Renal pelvis (tissue), 4 donors: Measurements from ENCODE around the gene RNF13. TPM values are rescaled to one million over a fixed set of nuclear protein-coding genes. Genes with fewer than 3 reads are reported as not detected.
A peak's percentile ranks its signal among the peaks of the same experiment; 100 is the strongest.
"Not testable (repeated sequence)": the region's sequence is repeated elsewhere in the genome, so short reads cannot be mapped to it uniquely, and the experiment has no call there.

ENCODE experiments used
- DNase-seq: peaks from one replicate; pipeline ENCODE4 v3.0.0-alpha.2; 2013
- polyA plus RNA-seq, 3 donors: library from polyadenylated mRNA; unstranded; fragments of 120-200 nt; gene quantifications; one replicate each; pipeline ENCODE4 v1.2.1, GENCODE V29; 2013; ENCODE audit not compliant: insufficient read length in 3 of 3

RNF13 gene
- polyA plus RNA-seq, 3 donors = 79.1 to 91.5 (median 80.4) TPM

DNA sequence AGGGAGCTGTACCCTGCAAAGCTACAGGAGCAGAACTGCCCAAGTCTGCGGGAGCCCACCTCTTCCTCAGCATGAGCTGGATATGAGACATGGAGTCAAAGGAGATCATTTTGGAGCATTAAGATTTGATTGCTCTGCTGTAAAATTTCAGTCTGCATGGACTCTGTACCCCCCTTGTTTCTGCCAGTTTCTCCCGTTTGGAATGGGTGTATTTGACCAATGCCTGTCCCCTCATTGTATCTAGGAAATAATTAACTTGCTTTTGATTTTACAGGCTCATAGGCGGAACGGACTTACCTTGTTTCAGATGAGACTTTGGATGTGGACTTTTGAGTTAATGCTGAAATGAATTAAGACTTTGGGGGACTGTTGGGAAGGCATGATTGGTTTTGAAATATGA is 18.3 kb downstream of the RNF13 start:
- DNase-seq = no peak

DNA sequence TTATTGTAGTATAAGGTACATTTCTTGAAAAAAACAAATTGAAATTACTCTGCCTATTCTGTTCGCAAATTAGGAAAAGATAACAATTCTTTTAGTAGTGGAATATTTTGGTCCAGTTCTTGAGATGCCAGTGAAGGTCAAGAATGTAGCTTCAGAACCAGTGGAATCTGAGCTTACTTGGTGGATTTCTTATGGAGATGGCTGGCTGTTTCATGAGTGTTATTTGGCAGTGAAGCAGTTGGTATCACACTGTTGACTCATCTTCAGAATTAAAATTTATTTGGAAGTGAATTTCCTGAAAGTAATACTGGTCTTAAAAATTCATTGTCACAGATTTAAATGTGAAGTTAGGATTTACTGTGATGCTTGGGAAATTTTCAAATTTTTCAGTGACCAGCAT is 19.1 kb downstream of the RNF13 start:
- DNase-seq = no peak

DNA sequence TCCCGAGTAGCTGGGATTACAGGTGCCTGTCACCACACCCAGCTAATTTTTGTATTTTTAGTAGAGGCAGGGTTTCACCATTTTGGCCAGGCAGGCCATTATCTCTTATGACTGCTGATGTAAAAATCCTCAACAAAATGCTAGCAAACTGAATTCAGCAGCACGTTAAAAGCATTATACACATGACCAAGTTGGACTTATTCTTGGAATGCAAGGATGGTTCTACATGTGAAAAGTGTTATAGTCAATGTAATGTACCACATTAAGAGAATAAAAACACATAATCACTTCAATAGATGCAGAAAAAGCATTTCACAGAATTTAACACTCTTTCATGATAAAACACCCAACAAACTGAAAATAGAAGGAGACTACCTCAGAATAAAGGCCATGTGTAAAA is 20.2 kb downstream of the RNF13 start:
- no peak for DNase-seq

DNA sequence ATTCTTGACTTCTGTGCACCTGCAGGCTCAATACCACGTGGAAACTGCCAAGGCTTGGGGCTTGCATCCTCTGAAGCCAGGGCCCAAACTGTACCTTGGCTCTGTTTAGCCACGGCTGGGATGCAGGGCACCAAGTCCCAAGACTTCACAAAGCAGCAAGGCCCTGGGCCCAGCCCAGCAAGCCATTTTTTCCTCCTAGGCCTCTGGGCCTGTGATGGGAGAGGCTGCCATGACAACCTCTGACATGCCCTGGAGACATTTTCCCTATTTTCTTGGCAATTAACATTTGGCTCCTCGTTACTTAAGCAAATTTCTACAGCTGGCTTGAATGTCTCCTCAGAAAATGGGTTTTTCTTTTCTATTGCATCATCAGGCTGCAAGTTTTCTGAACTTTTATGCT is 25.5 kb downstream of the RNF13 start:
- DNase-seq = not testable (repeated sequence)

DNA sequence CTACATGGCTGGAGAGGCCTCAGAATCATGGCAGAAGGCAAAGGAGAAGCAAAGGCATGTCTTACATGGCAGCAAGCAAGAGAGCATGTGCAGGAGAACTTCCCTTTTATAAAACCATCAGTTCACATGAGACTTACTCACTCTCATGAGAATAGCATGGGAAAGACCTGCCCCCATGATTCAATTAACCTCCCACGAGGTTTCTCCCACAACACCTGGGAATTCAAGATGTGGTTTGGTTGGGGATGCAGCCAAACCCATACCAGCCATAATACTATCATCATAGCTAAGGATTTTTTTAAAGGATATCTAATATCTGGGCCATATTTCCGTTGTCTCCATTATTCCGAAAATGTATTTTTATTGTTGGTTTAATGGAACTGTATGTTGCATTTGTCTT is 26.5 kb downstream of the RNF13 start:
- not testable (repeated sequence) for DNase-seq

DNA sequence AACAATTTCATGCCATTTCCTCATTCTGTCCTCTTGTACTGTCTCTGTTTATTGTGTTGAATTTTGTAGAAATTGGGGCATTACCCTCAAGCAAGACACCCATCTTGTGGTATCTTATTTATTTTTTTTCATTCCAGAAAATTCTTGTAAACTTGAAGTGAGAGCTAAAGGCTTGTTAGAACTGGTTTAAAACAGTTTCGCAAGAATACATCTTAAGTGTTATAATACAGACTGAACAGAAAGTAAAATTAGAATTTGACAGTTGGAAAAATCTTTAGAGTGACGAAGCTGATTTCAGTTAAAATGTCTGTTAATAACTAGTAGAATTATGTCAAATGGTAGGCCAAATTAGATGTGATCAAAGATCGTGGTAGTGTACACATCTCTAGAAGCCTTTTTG is 26.9 kb downstream of the RNF13 start:
- DNase-seq = no peak

DNA sequence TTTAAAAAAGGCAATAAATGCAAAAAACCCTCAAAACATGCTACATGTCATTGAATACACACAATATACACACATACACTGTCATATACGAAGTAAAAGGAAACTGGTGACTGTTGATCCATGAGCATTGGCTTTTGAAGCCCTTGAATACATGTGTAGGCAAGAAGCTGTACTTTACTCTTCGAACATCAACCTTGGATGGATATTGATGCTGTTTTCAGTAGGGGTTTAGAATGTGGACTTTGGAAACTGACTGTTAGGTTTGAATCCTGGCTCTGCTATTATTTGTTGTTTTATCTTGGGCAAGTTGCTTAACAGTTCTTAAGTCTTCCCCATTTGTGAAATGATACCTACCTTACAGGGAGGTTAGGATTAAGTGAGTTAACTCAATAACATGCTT is 30.5 kb downstream of the RNF13 start:
- no peak for DNase-seq

DNA sequence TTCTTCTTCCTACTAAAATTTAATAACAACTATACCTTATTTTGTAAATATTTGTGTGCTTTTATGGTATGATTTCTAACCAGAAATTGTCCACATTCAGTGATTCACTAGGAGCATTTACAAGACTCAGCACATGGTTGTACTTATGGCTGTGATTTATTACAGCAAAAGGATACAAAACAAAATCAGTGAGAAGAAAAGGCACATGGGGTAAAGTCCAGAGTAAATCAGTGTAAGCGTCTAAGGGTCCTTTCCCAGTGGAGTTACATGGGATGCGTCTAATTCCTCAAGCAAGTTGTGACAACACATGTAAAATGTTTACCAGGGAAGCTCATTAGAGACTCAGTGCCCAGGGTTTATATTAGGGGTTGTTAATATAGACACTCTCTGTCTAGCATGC is 31.1 kb downstream of the RNF13 start:
- DNase-seq = no peak

DNA sequence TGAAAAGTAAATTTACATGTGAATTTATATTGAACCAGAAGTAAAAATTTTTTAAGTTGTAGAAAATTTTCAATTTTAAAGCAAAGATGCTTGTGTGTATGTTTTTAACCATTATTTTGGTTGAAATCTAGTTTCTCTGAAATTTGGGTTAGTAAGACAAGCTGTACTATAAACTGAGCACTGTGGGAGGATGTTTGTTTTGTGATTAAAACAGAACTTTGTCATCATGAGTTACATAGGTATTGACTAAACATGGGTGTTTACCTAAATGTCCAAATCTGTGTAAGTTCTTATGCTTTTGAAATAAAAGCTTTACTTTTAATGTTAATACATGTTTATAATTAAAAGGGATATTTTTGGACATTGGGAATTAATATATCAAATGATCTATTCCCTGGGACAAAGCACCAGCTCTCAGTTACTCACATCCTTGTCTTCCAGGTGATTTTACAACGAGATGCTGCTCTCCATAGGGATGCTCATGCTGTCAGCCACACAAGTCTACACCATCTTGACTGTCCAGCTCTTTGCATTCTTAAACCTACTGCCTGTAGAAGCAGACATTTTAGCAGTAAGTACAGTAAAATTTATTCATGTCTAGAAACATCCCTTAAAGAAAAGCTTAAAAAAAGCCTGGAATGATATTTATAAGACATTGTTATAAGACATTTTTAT is 32.7 kb downstream of the RNF13 start:
- DNase-seq = no peak

DNA sequence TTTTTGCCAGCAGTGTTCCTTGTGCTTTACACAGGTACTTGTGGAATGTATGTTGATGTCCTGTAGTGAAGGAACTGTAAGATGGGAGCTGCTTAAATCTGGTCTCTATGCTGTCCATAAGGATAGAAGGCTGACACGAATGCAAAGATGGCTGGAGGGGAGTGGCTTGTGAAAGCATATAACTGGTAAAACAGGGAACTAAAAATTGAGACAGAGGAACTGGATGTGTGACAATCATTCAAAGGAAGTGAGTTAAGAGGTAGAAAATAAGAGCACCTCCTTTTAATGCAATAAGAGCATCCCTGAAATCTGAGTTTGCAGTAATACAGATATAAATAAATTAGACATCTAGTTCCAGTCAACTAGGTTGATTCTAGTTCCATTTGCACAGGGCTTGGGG is 35.2 kb downstream of the RNF13 start:
- DNase-seq = no peak

DNA sequence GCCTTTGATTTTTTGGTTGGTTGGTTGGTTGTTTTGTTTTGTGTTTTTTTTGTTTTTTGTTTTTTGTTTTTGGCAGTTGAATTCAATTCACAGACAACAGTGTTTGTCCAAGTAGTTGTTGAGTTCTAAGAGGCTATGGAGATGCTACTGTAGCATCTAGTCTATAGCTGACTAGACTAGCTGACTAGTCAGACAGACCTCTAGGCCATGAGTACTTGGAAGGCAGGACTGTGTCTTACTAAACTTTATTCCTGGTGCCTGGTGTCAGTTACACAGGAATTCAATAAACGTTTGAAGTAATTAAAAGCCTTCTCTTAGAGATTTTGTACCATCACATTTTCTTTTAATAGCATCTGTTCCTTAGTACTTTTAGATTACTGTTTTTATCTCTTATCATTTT is 35.7 kb downstream of the RNF13 start:
- no peak for DNase-seq

DNA sequence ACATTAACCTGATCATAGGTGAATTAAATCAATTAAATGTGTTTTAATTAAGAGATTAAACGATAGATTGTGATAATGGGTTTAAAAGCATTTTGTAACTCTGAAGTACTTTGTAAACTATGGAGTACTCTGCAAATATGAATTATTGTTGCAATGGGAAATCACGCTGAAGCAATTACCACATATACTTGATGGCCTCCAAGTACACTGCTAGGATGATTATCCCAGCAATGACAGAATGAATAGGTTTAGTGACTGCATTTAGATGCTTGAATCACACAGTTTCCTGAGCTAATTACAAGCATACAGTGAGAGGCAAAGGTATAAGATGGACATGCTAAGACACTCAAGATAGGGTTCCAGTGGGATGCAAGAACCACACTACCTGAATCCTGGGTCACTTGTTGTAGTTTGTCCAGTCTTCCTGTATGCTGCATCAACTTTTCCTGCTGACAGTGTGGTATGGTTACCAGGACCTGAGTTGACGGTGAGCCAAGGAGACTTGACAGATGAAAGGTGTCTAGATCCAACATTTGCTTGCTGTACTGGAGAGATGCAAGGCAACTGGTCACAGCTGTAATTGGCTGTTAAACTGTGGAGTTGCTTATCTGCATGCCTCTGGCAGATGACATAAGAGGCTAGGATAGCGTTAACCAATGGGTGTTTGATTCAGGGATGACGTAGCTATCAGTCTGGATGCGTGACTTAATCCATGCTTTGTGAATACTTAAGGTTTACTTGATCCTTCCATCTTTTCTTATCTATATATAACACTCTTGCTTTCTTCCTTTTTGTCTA is 38.0 kb downstream of the RNF13 start:
- DNase-seq = no peak

DNA sequence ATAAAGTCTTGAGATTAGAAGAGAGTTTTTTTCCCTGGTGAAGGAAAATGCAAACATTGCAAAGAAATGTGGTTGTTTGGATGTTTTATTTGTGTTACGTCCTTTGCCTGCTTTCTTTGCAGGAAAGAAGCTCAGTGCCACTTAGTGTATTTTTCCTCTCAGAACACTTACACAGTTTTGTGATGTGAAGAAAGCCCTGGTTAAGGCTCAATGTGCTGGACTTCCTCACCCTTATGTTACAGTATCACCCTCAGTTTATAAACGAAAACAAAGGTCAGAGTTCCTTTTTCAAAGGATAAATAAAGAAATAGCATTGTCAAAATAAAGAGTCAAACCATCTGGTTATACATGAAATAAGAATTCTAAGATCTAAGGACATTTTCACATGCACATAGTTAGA is 45.9 kb downstream of the RNF13 start:
- no peak for DNase-seq

DNA sequence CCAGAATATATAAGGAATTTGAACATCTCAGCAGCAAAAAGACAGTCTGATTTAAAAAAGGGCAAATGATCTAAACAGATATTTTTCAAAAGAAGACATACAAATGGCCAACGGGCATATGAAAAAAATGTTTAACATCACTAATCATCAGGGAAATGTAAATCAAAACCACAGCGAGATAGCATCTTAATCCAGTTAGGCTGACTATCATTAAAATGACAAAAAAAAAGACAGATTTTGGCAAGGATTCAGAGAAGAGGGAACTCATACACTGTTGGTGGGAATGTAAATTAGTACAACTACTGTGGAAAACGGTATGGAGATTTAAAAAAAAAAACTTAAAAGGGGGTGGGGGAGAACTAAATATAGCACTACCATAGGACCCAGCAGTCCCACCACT is 47.9 kb downstream of the RNF13 start:
- DNase-seq = no peak

DNA sequence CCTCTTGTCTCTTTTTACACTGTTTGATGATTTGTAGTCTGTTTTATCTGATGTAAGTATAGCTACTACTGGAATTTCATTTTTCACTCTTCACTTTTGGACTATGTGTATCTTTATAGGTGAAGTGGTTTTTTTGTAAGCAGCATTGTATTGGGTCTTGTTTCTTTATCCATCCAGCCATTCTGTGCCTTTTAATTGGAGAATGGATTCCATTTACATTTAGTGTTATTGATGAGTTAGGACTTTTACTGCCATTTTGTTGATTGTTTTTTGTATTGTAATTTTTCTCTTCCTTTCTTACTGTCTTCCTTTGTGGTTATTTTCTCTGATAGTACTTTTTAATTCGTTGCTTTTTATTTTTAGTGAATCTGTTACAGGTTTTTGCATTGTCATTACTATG is 54.5 kb downstream of the RNF13 start:
- DNase-seq = no peak

DNA sequence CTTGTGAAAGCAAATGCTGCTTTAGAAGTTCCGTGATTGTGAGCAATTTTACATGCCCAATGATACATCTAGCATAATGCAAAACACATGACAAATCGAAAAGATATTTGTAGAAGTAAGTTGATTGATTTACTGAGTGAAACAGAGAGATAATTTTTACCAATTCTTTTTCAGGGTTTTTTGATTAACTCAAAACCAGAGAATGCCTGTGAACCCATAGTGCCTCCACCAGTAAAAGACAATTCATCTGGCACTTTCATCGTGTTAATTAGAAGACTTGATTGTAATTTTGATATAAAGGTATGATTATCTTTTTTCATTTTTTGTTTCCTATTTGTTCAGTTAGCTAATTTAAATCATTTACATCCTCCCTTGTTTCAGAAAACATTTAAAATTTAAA is 58.8 kb downstream of the RNF13 start:
- no peak for DNase-seq

DNA sequence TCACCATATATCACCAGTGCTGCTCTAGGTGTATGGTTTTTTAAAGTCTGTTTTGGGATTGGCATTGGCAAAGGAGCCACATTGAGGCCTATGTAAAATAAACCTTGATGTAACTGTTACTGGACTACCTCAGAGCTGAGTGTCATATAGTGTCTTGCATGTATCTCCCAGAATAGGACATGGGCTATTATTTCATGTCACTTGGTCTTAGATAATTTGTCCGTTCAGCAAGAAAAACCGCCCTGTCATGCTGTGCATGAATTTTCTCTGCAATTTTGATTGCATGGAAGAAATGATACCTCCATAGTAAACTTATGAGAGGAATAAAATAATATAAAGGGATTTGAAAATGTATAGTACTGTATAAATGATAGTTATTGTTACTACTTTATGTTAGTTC is 59.6 kb downstream of the RNF13 start:
- no peak for DNase-seq

DNA sequence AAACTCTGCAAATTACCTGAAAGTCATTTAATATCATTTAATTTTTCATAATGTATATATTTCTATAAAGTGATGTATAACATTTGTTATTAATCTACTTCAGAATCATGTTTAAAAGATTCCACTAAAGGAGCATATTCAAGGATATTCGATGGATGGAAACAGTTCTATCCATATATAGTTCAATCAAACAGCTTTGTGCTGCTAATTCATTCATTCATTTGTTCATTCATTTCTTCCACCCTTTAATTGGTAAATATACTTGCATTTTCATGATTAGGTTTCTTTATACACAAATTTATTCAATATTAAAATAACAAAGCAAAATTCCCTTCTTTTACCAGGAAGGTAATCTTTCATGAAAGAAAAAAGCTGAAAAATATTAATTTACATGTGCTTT is 64.7 kb downstream of the RNF13 start:
- DNase-seq = no peak

DNA sequence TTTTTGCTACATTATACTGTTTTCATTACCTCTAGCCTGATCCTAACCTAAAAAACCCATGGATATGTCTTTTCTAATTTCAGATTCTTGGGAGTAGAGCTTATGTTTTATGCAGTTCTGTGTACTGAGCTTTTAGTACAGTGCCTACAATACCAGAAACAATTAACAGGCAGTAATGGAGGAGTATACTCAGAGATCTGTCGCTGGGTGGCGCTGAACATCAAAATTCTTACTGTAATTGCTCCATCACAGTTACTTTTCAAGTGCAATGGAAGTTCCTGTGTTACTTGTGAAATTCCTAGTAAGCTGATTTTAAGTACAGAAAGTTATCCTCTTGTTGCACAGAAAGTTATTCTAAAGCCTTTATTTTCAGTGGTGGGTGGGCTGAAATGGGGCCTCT is 66.9 kb downstream of the RNF13 start:
- DNase-seq = peak; percentile 70

DNA sequence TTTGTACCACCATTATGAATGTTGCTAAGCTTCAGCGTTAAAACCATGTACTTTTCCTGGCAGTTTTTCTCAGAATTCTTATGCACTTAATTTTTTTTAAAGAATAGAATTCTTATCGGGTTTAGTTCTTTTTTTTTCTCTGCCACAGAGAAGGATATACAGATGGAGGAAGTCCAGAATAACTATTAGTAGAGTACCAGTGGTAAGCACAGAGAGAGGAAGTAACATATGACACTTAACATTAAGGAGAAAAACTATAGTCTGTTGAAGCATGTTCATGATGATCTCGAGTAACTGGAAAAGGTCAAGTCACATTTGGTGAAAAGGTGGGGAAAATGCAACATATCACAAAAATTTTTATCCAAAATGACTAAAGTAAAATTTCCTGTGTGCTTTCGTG is 68.9 kb downstream of the RNF13 start:
- DNase-seq = no peak

DNA sequence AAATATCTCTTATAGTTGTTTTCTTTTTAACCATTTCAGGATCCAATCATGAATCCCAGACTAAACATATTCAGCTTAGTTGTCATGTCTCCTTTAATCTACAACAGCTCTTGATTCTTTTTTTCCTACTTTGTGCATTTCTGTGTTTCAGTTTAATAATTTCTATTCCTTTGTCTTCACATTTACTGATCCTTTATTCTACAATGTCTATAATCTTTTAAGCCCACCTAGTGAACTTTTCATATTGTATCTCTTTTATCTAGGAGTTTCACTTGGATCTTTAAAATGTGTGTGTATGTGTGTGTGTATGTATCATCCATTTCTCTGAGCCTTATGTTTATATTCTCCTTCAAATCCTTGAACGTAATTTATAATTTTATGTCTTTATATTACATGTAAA is 70.1 kb downstream of the RNF13 start:
- no peak for DNase-seq

DNA sequence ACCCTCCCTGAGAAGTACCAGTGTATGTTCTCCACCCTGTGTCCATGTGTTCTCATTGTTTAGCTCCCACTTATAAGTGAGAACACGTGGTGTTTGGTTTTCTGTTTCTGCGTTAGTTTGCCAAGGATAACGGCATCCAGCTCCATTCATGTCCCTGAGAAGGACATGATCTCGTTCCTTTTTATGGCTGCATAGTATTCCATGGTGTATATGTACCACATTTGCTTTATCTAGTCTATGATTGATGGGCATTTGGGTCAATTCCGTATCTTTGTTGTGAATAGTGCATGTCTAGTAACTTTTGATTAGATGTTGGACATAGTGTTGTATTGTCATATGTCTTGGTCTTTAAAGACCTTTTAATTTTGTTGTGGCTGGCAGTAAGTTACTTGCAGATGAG is 70.8 kb downstream of the RNF13 start:
- not testable (repeated sequence) for DNase-seq

DNA sequence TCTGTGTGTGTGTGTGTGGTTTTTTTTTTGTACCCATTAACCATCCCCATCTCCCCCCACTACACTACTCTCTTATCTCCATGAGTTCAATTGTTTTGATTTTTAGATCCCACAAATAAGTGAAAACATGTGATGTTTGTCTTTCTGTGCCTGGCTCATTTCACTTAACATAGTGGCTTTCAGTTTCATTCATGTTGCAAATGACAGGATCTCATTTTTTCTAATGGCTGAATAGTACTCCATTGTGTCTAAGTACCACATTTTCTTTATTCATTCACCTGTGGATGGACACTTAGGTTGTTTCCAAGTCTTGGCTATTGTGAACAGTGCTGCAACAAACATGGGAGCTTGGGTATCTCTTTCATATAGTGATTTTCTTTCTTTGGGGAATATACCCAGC is 71.8 kb downstream of the RNF13 start:
- DNase-seq = not testable (repeated sequence)

DNA sequence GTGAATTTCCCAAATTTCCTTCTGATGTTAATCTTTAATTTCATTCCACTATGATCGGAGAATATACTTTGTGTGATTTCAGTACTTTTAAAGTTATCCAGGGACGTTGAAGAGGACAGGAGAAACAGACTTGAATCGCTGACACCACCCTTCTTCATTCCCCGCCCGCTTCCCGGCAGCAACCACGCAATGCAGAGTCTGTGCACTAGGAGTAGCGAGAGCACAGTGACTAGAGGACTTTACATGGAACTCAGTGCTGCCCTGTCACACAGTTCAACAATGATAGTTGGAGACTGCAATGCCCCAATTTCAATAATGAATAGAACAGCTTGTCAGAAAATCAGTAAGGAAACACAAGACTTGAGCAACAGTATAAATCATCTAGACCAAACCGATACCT is 73.9 kb downstream of the RNF13 start:
- DNase-seq = no peak
